ENCODE measurements around the gene PIPOX. TPM values are rescaled to one million over a fixed set of nuclear protein-coding genes. Genes with fewer than 3 reads are reported as not detected.

Gene PIPOX
- total RNA-seq, 1 donor from 2014 or later, result 3.3 TPM

GRCh38 chr17:29100296-29100695, 57.4 kb downstream of the PIPOX start:
- TF ChIP-seq, protein P1, sequence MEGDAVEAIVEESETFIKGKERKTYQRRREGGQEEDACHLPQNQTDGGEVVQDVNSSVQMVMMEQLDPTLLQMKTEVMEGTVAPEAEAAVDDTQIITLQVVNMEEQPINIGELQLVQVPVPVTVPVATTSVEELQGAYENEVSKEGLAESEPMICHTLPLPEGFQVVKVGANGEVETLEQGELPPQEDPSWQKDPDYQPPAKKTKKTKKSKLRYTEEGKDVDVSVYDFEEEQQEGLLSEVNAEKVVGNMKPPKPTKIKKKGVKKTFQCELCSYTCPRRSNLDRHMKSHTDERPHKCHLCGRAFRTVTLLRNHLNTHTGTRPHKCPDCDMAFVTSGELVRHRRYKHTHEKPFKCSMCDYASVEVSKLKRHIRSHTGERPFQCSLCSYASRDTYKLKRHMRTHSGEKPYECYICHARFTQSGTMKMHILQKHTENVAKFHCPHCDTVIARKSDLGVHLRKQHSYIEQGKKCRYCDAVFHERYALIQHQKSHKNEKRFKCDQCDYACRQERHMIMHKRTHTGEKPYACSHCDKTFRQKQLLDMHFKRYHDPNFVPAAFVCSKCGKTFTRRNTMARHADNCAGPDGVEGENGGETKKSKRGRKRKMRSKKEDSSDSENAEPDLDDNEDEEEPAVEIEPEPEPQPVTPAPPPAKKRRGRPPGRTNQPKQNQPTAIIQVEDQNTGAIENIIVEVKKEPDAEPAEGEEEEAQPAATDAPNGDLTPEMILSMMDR (IDR thresholded peaks at IDR 0.05; ENCODE audit: unreplicated experiment), result no peak
- Mint-ChIP-seq H3K27me3 (ENCODE audit: unreplicated experiment) (peaks cover 10% of the 10 kb centered on the region), H3K36me3 (ENCODE audit: low read depth, unreplicated experiment) (peaks cover 46% of the 10 kb centered on the region), H3K9me3 (ENCODE audit: unreplicated experiment) (no peaks in the 10 kb centered on the region), H3K27ac (ENCODE audit: unreplicated experiment) (no peak overlapping the region), H3K4me1 (ENCODE audit: unreplicated experiment) (peaks cover 8% of the 10 kb centered on the region), H3K4me3 (ENCODE audit: unreplicated experiment) (no peak overlapping the region)
- DNase-seq (ENCODE audit: low spot score), result no peak

DNA sequence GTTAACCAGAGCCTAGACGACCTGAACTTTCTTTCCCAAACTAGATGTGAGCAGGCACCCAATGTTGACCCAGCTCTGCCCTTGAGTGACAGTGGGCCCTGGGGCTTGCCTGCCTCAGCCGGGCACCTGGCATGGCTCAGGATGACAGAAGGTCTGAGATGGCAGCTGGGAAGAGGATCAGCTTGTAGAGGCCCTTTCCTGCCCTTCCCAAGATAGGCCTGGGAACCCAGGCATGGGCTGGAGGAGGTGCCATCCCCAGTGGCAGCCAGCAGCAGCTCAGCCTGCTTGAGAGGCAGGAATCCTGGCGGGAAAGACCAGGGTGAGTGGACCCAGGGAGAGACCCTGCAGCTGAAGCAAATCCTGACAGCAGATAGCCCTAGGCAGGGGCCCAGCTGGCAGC, 59.1 kb downstream of the PIPOX start:
- Mint-ChIP-seq H3K4me1 (ENCODE audit: unreplicated experiment) (peaks cover 8% of the 10 kb centered on the region), H3K9me3 (ENCODE audit: unreplicated experiment) (no peaks in the 10 kb centered on the region), H3K27ac (ENCODE audit: unreplicated experiment) (no peak overlapping the region), H3K27me3 (ENCODE audit: unreplicated experiment) (peaks cover 7% of the 10 kb centered on the region), H3K4me3 (ENCODE audit: unreplicated experiment) (peak overlapping the region; percentile 23), H3K36me3 (ENCODE audit: low read depth, unreplicated experiment) (peaks cover 43% of the 10 kb centered on the region)
- TF ChIP-seq, protein P1 (IDR thresholded peaks at IDR 0.05; ENCODE audit: unreplicated experiment), result no peak
- no peak for DNase-seq (ENCODE audit: low spot score)

GRCh38 chr17:29102741-29103181, 59.8 kb downstream of the PIPOX start:
- H3K9me3 Mint-ChIP-seq (ENCODE audit: unreplicated experiment), result no peaks in the 10 kb centered on the region
- no peak overlapping the region for H3K27ac Mint-ChIP-seq (ENCODE audit: unreplicated experiment)
- H3K4me1 Mint-ChIP-seq (ENCODE audit: unreplicated experiment), result peaks cover 8% of the 10 kb centered on the region
- peaks cover 39% of the 10 kb centered on the region for H3K36me3 Mint-ChIP-seq (ENCODE audit: low read depth, unreplicated experiment)
- TF ChIP-seq, protein P1 (IDR thresholded peaks at IDR 0.05; ENCODE audit: unreplicated experiment), result no peak
- DNase-seq (ENCODE audit: low spot score), result no peak
- peak overlapping the region; percentile 23 for H3K4me3 Mint-ChIP-seq (ENCODE audit: unreplicated experiment)
- peaks cover 7% of the 10 kb centered on the region for H3K27me3 Mint-ChIP-seq (ENCODE audit: unreplicated experiment)

- DNase-seq (ENCODE audit: low spot score), result no peak
- peaks cover 36% of the 10 kb centered on the region for H3K36me3 Mint-ChIP-seq (ENCODE audit: low read depth, unreplicated experiment)
- H3K27ac Mint-ChIP-seq (ENCODE audit: unreplicated experiment), result no peak overlapping the region
- peaks cover 8% of the 10 kb centered on the region for H3K4me1 Mint-ChIP-seq (ENCODE audit: unreplicated experiment)
- peaks cover 7% of the 10 kb centered on the region for H3K27me3 Mint-ChIP-seq (ENCODE audit: unreplicated experiment)
- H3K4me3 Mint-ChIP-seq (ENCODE audit: unreplicated experiment), result no peak overlapping the region
- TF ChIP-seq, protein P1 (IDR thresholded peaks at IDR 0.05; ENCODE audit: unreplicated experiment), result no peak
- no peaks in the 10 kb centered on the region for H3K9me3 Mint-ChIP-seq (ENCODE audit: unreplicated experiment)
Measured at GRCh38 chr17:29103341-29103740, 60.4 kb downstream of the PIPOX start.

Other genes starting within 250 kb of the PIPOX start
- gene FAM222B, start 200.4 kb upstream of the PIPOX start, total RNA-seq (ENCODE audit: unreplicated experiment), result 69.9 TPM
- 61.1 TPM for gene ERAL1, start 188.1 kb upstream of the PIPOX start, total RNA-seq (ENCODE audit: unreplicated experiment)
- 156 TPM for gene FLOT2, start 145.4 kb upstream of the PIPOX start, total RNA-seq (ENCODE audit: unreplicated experiment)
- gene DHRS13, start 140.1 kb upstream of the PIPOX start, total RNA-seq (ENCODE audit: unreplicated experiment), result 8.2 TPM
- gene PHF12, start 91.6 kb upstream of the PIPOX start, total RNA-seq (ENCODE audit: unreplicated experiment), result 56.1 TPM
- gene SEZ6, start 37.1 kb upstream of the PIPOX start, total RNA-seq (ENCODE audit: unreplicated experiment), result 0.10 TPM
- gene MYO18A, start 137.3 kb downstream of the PIPOX start, total RNA-seq (ENCODE audit: unreplicated experiment), result 79.9 TPM
- gene CRYBA1, start 203.7 kb downstream of the PIPOX start, total RNA-seq (ENCODE audit: unreplicated experiment), result not detected